Smooth muscle cell (in vitro differentiated cells): ENCODE data around the gene FOXC2. TPM values are rescaled to one million over a fixed set of nuclear protein-coding genes. Genes with fewer than 3 reads are reported as not detected.

Source experiments
- DNase-seq: peaks from one replicate; lab custom pipeline; 2025; ENCODE audit not compliant: unreplicated experiment; lab: John Stamatoyannopoulos, UW
- H2AFZ ChIP-seq: fragments of 200-600 bp; sonication (generic); 2 replicates; pipeline ENCODE4 v1.6.0; 2016; ENCODE audit warnings: antibody characterized with exemption, low read depth, mild to moderate bottlenecking
- H3F3A ChIP-seq: fragments of 200-600 bp; sonication (generic); 2 replicates; pipeline ENCODE4 v1.6.0; 2017; ENCODE audit warnings: antibody characterized with exemption, low read depth
- H3K27ac ChIP-seq: fragments of 200-600 bp; sonication (generic); 2 replicates; pipeline ENCODE4 v1.5.1; 2016; ENCODE audit warnings: low read depth, mild to moderate bottlenecking
- H3K27me3 ChIP-seq: fragments of 200-600 bp; sonication (generic); 2 replicates; pipeline ENCODE4 v1.6.1; 2016; ENCODE audit warnings: low read depth, mild to moderate bottlenecking
- H3K36me3 ChIP-seq: fragments of 200-600 bp; sonication (generic); 2 replicates; pipeline ENCODE4 v1.5.1; 2016; ENCODE audit warnings: low read depth
- H3K4me1 ChIP-seq: fragments of 200-600 bp; sonication (generic); 2 replicates; pipeline ENCODE4 v1.5.1; 2016; ENCODE audit warnings: low read depth
- H3K4me2 ChIP-seq: fragments of 200-600 bp; sonication (generic); 2 replicates; pipeline ENCODE4 v1.6.0; 2016; ENCODE audit warnings: mild to moderate bottlenecking
- H3K4me3 ChIP-seq: fragments of 200-600 bp; sonication (generic); 2 replicates; pipeline ENCODE4 v1.5.1; 2016; ENCODE audit warnings: mild to moderate bottlenecking
- H3K79me2 ChIP-seq: fragments of 200-600 bp; sonication (generic); 2 replicates; pipeline ENCODE4 v1.6.0; 2016; ENCODE audit warnings: low read depth, mild to moderate bottlenecking
- H3K9ac ChIP-seq: fragments of 200-600 bp; sonication (generic); 2 replicates; pipeline ENCODE4 v1.6.0; 2016; ENCODE audit warnings: low read depth
- H3K9me3 ChIP-seq: fragments of 200-600 bp; sonication (generic); replicated peaks from 2 replicates; pipeline ENCODE4 v1.5.1; 2016; ENCODE audit warnings: low read depth
- H4K20me1 ChIP-seq: fragments of 200-600 bp; sonication (generic); 2 replicates; pipeline ENCODE4 v1.6.0; 2016; ENCODE audit warnings: low read depth
- WGBS: methylation state at CpG from one replicate; pipeline ENCODE4 v1.1.7; 2016; ENCODE audit warnings: low lambda C conversion rate; 5-methylcytosine and 5-hydroxymethylcytosine counted together
- polyA plus RNA-seq: library from polyadenylated mRNA; unstranded; fragments of >200 nt; fragmentation: Nextera tagmentation; extraction: Ambion mirVana; gene quantifications from 2 replicates; pipeline ENCODE4 v1.2.1, GENCODE V29; 2016
- total RNA-seq: library from RNA; depleted of rRNA; stranded (reverse); fragments of >200 nt; gene quantifications from 2 replicates; pipeline ENCODE4 v1.2.3, GENCODE V29; 2014
- TF ChIP-seq, protein P1 (sequence below): fragments of 200-600 bp; sonication (generic); IDR thresholded peaks from 2 replicates; pipeline ENCODE4 v1.5.1; 2017; ENCODE audit warnings: borderline replicate concordance, mild to moderate bottlenecking, antibody characterized with exemption; ENCODE audit not compliant: insufficient read depth, poor library complexity, severe bottlenecking

The FOXC2 gene
- total and polyA plus RNA-seq, 2 experiments from 2014 or later = 2.7 to 18.0 TPM

DNA sequence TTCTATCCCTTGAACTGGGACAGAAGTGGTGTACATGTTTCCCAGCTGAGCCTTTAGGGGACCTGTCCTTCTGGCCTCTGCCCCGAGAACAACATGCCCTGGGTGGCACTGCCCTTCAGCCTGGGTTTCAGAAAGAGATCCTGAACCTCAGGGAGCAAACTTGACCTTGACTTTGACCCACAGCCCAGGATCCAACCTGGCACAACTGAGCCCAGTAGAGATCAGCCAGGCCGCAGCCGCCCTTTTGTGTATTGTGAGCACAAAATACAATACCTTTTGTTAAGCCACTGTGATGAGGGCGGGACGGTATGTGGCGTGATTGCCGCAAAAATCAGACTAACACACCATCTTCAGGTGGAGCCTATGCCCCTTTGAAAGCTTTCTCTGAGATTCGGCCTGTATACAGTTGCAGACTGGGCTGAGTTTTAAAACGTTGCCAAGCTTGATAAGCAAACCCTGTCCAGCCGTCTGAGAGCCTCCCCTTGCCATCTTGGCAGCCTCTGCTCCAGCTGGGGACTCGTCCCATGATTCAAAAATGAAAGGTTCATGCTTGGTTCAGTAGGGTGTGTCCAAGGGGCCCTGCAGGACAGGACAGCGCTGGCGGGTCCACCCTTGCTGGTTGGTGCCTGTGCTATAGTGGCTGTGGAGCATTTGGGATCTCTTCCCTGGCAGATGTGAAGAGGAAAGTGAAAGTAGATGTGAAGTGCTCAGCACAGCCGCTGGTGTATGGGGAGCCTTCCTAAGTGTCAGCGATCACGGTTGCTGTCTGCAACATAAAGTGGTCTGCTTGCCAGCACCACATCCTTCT is 52.0 kb downstream of the FOXC2 start:
- TF ChIP-seq, protein P1, sequence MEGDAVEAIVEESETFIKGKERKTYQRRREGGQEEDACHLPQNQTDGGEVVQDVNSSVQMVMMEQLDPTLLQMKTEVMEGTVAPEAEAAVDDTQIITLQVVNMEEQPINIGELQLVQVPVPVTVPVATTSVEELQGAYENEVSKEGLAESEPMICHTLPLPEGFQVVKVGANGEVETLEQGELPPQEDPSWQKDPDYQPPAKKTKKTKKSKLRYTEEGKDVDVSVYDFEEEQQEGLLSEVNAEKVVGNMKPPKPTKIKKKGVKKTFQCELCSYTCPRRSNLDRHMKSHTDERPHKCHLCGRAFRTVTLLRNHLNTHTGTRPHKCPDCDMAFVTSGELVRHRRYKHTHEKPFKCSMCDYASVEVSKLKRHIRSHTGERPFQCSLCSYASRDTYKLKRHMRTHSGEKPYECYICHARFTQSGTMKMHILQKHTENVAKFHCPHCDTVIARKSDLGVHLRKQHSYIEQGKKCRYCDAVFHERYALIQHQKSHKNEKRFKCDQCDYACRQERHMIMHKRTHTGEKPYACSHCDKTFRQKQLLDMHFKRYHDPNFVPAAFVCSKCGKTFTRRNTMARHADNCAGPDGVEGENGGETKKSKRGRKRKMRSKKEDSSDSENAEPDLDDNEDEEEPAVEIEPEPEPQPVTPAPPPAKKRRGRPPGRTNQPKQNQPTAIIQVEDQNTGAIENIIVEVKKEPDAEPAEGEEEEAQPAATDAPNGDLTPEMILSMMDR = no peak
- no peak for DNase-seq
- Histone ChIP-seq H3K27me3 (no peaks in the 10 kb centered on the region), H3K4me2 (no peak overlapping the region), H3K27ac (no peak overlapping the region), H3K4me3 (no peak overlapping the region), H3K4me1 (no peaks in the 10 kb centered on the region), H3K36me3 (no peaks in the 10 kb centered on the region), H3F3A (no peaks in the 10 kb centered on the region), H3K9ac (no peak overlapping the region), H4K20me1 (no peaks in the 10 kb centered on the region), H3K79me2 (no peaks in the 10 kb centered on the region), H2AFZ (no peak overlapping the region), H3K9me3 (no peaks in the 10 kb centered on the region)
- 91% methylated on average over 16 of the region's 16 CpGs for WGBS

Other genes starting within 250 kb of the FOXC2 start
- 15.6 and 24.7 TPM in 2 replicates for gene FOXF1, start 56.3 kb upstream of the FOXC2 start, total RNA-seq
- gene FOXF1, start 56.3 kb upstream of the FOXC2 start, polyA plus RNA-seq = 30.5 and 31.5 TPM in 2 replicates
- gene MTHFSD, start 11.6 kb upstream of the FOXC2 start, total RNA-seq = 14.7 and 23.0 TPM in 2 replicates
- 13.3 and 16.5 TPM in 2 replicates for gene MTHFSD, start 11.6 kb upstream of the FOXC2 start, polyA plus RNA-seq
- gene FOXL1, start 11.7 kb downstream of the FOXC2 start, total RNA-seq = 4.6 and 6.8 TPM in 2 replicates
- gene FOXL1, start 11.7 kb downstream of the FOXC2 start, polyA plus RNA-seq = 3.8 and 5.4 TPM in 2 replicates